Panc1 (cell line): Measurements from ENCODE around the gene USPL1. TPM values are rescaled to one million over a fixed set of nuclear protein-coding genes. Genes with fewer than 3 reads are reported as not detected.

Experiments used
- ATAC-seq: fragments of 200-7000 bp; cut with Tn5 transposase; 2 replicates; pipeline ENCODE4 v1.9.1; 2020; ENCODE audit warnings: mild to moderate bottlenecking, moderate library complexity
- BruUV-seq: library from RNA; stranded (reverse); fragments of 400-500 nt; replicated peaks from 2 replicates; lab custom pipeline; 2021; lab: Mats Ljungman, UMichigan
- CTCF ChIA-PET: fragments of 300-600 bp; sonication (Branson Sonifier 250); formaldehyde crosslinking; loops from one replicate; lab custom pipeline; 2022; ENCODE audit warnings: antibody characterized with exemption; lab: Charles Lee
- POLR2A ChIA-PET: fragments of 300-600 bp; sonication (Branson Sonifier 250); formaldehyde crosslinking; loops from one replicate; lab custom pipeline; 2022; ENCODE audit warnings: antibody characterized with exemption; lab: Charles Lee
- DNase-seq: peaks from one replicate; pipeline ENCODE4 v3.0.0-alpha.2; 2010; ENCODE audit warnings: low read depth, low spot score
- H3K27ac ChIP-seq: 2 replicates; pipeline ENCODE4 v1.5.1; 2011; ENCODE audit warnings: mild to moderate bottlenecking, low read length, inconsistent platforms
- H3K27me3 ChIP-seq: fragments of 200-500 bp; sonication (Bioruptor generic); 2 replicates; pipeline ENCODE4 v1.6.0; 2014; ENCODE audit warnings: low read length, inconsistent platforms; ENCODE audit not compliant: control insufficient read depth, insufficient read depth
- H3K36me3 ChIP-seq: fragments of 200-500 bp; sonication (Bioruptor generic); 2 replicates; pipeline ENCODE4 v1.5.1; 2014; ENCODE audit warnings: inconsistent platforms, mild to moderate bottlenecking, low read length, moderate library complexity; ENCODE audit not compliant: control insufficient read depth, insufficient read depth
- H3K4me1 ChIP-seq: 2 replicates; pipeline ENCODE4 v1.5.1; 2011; ENCODE audit warnings: inconsistent platforms, mild to moderate bottlenecking, low read length, moderate library complexity; ENCODE audit not compliant: control insufficient read depth, insufficient read depth
- H3K4me3 ChIP-seq, 2 experiments: 2 replicates each; pipeline ENCODE4 v1.5.1; 2011 to 2012; ENCODE audit warnings: low read depth in 2 of 2, low read length in 2 of 2, mild to moderate bottlenecking in 2 of 2, inconsistent platforms in 1 of 2, moderate library complexity in 1 of 2
- H3K9me3 ChIP-seq: fragments of 200-500 bp; sonication (Bioruptor generic); 2 replicates; pipeline ENCODE4 v1.5.1; 2014; ENCODE audit warnings: low read depth, mild to moderate bottlenecking, inconsistent platforms, low read length, moderate library complexity; ENCODE audit not compliant: control insufficient read depth, insufficient read depth
- POLR2AphosphoS5 ChIP-seq: IDR thresholded peaks from 2 replicates; pipeline ENCODE4 v1.6.1; 2012; ENCODE audit warnings: mild to moderate bottlenecking, low read depth, low read length, moderate library complexity
- SIN3A ChIP-seq: IDR thresholded peaks from 2 replicates; pipeline ENCODE4 v1.6.1; 2012; ENCODE audit warnings: low read depth, mild to moderate bottlenecking, low read length, moderate library complexity, borderline replicate concordance; ENCODE audit not compliant: insufficient read depth
- TCF7L2 ChIP-seq: IDR thresholded peaks from 2 replicates; pipeline ENCODE4 v1.6.1; 2011; ENCODE audit warnings: mild to moderate bottlenecking, low read depth, low read length, inconsistent platforms
- in situ Hi-C: cut with HindIII; loops from 2 replicates; pipeline ENCODE4 v1.10.0; 2016; ENCODE audit warnings: low sequenced_read_pairs, low pct_unique_long_range_greater_than_20kb
- intact Hi-C: fragments of 100-400 bp; cut with micrococcal nuclease; formaldehyde crosslinking; loops from one replicate; pipeline ENCODE4 v1.10.0; 2022; ENCODE audit not compliant: unreplicated experiment
- total RNA-seq: library from RNA; stranded (reverse); gene quantifications from one replicate; pipeline ENCODE4 v1.2.1, GENCODE V29; 2021; ENCODE audit not compliant: unreplicated experiment
- TF ChIP-seq, protein P1 (sequence below), 2 experiments: IDR thresholded peaks; 2 replicates each; pipeline ENCODE4 v1.6.1; 2011 to 2012; ENCODE audit warnings: low read depth in 2 of 2, control low read depth in 1 of 2, low read length in 1 of 2, mild to moderate bottlenecking in 1 of 2, moderate library complexity in 1 of 2; ENCODE audit not compliant: insufficient read depth in 1 of 2
- TF ChIP-seq, protein P2 (sequence below): fragments of 450-650 bp; IDR thresholded peaks from 2 replicates; pipeline ENCODE4 v1.5.1; 2017; ENCODE audit warnings: mild to moderate bottlenecking

Gene USPL1
- total RNA-seq, 1 experiment from 2014 or later: 19.5 TPM

GRCh38 chr13:30623392-30623791 lies 5.7 kb downstream of the USPL1 start:
- no peak overlapping the region for H3K4me3 ChIP-seq
- ChIA-PET CTCF (no interaction called here), POLR2A (no interaction called here)
- H3K36me3 ChIP-seq: peaks cover 21% of the 10 kb centered on the region
- ATAC-seq (no peak), DNase-seq (no peak)
- no TSS peak for BruUV-seq
- no peaks in the 10 kb centered on the region for H3K9me3 ChIP-seq
- H3K4me1 ChIP-seq: peaks cover 9% of the 10 kb centered on the region; the same call in 1 of the 2 replicates
- intact Hi-C loops: no loop called here
- no peaks in the 10 kb centered on the region for H3K27me3 ChIP-seq
- in situ Hi-C loops: no loop called here
- H3K27ac ChIP-seq: no peak overlapping the region
- TF ChIP-seq TCF7L2 (no peak), SIN3A (no peak), POLR2AphosphoS5 (no peak)
- TF ChIP-seq, protein P1, sequence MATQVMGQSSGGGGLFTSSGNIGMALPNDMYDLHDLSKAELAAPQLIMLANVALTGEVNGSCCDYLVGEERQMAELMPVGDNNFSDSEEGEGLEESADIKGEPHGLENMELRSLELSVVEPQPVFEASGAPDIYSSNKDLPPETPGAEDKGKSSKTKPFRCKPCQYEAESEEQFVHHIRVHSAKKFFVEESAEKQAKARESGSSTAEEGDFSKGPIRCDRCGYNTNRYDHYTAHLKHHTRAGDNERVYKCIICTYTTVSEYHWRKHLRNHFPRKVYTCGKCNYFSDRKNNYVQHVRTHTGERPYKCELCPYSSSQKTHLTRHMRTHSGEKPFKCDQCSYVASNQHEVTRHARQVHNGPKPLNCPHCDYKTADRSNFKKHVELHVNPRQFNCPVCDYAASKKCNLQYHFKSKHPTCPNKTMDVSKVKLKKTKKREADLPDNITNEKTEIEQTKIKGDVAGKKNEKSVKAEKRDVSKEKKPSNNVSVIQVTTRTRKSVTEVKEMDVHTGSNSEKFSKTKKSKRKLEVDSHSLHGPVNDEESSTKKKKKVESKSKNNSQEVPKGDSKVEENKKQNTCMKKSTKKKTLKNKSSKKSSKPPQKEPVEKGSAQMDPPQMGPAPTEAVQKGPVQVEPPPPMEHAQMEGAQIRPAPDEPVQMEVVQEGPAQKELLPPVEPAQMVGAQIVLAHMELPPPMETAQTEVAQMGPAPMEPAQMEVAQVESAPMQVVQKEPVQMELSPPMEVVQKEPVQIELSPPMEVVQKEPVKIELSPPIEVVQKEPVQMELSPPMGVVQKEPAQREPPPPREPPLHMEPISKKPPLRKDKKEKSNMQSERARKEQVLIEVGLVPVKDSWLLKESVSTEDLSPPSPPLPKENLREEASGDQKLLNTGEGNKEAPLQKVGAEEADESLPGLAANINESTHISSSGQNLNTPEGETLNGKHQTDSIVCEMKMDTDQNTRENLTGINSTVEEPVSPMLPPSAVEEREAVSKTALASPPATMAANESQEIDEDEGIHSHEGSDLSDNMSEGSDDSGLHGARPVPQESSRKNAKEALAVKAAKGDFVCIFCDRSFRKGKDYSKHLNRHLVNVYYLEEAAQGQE (IDR thresholded peaks at IDR 0.05; ENCODE audit: insufficient read depth in 1 of 2, low read depth in 2 of 2, low read length in 1 of 2): no peak
- TF ChIP-seq, protein P2, sequence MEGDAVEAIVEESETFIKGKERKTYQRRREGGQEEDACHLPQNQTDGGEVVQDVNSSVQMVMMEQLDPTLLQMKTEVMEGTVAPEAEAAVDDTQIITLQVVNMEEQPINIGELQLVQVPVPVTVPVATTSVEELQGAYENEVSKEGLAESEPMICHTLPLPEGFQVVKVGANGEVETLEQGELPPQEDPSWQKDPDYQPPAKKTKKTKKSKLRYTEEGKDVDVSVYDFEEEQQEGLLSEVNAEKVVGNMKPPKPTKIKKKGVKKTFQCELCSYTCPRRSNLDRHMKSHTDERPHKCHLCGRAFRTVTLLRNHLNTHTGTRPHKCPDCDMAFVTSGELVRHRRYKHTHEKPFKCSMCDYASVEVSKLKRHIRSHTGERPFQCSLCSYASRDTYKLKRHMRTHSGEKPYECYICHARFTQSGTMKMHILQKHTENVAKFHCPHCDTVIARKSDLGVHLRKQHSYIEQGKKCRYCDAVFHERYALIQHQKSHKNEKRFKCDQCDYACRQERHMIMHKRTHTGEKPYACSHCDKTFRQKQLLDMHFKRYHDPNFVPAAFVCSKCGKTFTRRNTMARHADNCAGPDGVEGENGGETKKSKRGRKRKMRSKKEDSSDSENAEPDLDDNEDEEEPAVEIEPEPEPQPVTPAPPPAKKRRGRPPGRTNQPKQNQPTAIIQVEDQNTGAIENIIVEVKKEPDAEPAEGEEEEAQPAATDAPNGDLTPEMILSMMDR: no peak

DNA sequence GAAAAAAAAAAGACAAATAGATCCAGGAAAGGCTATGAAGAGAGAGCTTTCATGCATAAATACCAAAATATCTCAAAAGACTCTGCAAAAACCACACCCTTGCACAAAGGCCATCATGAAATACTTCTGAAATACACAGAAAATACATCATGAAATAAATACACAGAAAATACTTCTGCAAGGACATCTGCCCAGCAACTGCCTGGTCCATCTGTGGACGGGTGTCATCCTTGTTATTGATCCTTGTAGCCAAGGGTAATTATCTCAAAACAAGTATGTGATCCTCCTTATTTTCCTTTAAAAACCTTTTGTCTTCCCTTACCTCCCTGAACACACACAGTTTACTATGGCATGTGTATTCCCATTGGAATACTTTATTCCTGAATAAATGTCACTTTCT lies 6.9 kb downstream of the USPL1 start:
- Histone ChIP-seq H3K27me3 (no peaks in the 10 kb centered on the region), H3K9me3 (no peaks in the 10 kb centered on the region), H3K27ac (no peak overlapping the region), H3K36me3 (peaks cover 19% of the 10 kb centered on the region), H3K4me3 (no peak overlapping the region), H3K4me1 (peaks cover 9% of the 10 kb centered on the region; the same call in 1 of the 2 replicates)
- intact Hi-C loops (no loop called here), in situ Hi-C loops (no loop called here)
- DNase-seq (no peak), ATAC-seq (no peak)
- POLR2A ChIA-PET: interaction anchor here (0.7 kb wide), 1 partner anchor 31 kb away, joined by 3 read pairs; no protein-coding TSS in a partner anchor
- CTCF ChIA-PET: no interaction called here
- BruUV-seq: no TSS peak
- TF ChIP-seq POLR2AphosphoS5 (no peak), TCF7L2 (no peak), SIN3A (no peak)
- TF ChIP-seq, protein P1 (IDR thresholded peaks at IDR 0.05; ENCODE audit: insufficient read depth in 1 of 2, low read depth in 2 of 2, low read length in 1 of 2): no peak
- TF ChIP-seq, protein P2: no peak
